ENCODE results near the gene SYTL5. TPM values are rescaled to one million over a fixed set of nuclear protein-coding genes. Genes with fewer than 3 reads are reported as not detected.

Gene SYTL5
- total and polyA plus RNA-seq, 2 experiments from 2014 or later = 0.23 to 0.35 TPM

DNA sequence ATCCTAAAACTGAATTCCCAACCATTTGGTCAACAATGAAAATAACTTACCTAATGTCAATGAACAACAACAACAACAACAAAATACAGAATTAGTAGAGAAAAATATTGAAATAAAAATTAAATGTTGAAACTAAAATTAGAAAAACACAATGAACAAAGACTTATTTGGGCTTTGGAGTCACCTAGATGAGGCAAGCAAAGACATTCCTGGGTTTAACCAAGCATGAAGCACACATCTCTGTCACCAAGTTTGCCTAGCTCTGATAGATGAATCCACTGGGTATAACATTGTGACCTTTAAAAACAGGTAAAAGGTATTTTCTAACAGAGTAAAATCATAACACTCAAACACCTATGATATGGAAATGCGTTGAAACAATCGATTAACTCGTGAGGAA lies 13.2 kb upstream of the SYTL5 start (continued):
- no peak for TF ChIP-seq ZNF462 (CRISPR knock-in tag; IDR thresholded peaks at IDR 0.05)

GRCh38 chrX:37993837-37994619 lies 12.3 kb upstream of the SYTL5 start:
- Histone ChIP-seq H3K4me1 (ENCODE audit: insufficient read depth) (no peaks in the 10 kb centered on the region), H3K4me2 (no peak overlapping the region), H3K79me2 (replicated peaks; ENCODE audit: insufficient read depth) (no peaks in the 10 kb centered on the region), H3F3A (replicated peaks; ENCODE audit: low read depth) (no peaks in the 10 kb centered on the region), H3K36me3 (ENCODE audit: insufficient read depth) (no peaks in the 10 kb centered on the region), H3K4me3 (no peak overlapping the region), H3K27ac (ENCODE audit: low read depth) (no peak overlapping the region), H2AFZ (no peak overlapping the region), H3K27me3 (ENCODE audit: insufficient read depth) (no peaks in the 10 kb centered on the region), H4K20me1 (replicated peaks; ENCODE audit: insufficient read depth) (no peaks in the 10 kb centered on the region), H3K9me2 (ENCODE audit: insufficient read depth) (no peaks in the 10 kb centered on the region)
- no peaks in the 10 kb centered on the region; the same call in 2 of the 3 replicates for H3K9me3 Mint-ChIP-seq
- peak; percentile 91 for ATAC-seq
- H3K27me3 Mint-ChIP-seq (ENCODE audit: insufficient read depth, low read depth, poor library complexity) = peaks cover 3% of the 10 kb centered on the region
- DNase-seq (ENCODE audit: low spot score) = peak; percentile 97
- peaks cover 2% of the 10 kb centered on the region; the same call in 1 of the 3 replicates for H3K4me1 Mint-ChIP-seq
- H3K4me3 Mint-ChIP-seq = no peak overlapping the region
- no peak overlapping the region for H3K27ac Mint-ChIP-seq
- no peaks in the 10 kb centered on the region for H3K36me3 Mint-ChIP-seq (ENCODE audit: low read depth)
- TF ChIP-seq ZNF462 (CRISPR knock-in tag; IDR thresholded peaks at IDR 0.05) = no peak
- no peak for TF ChIP-seq CREB1 (CRISPR knock-in tag; IDR thresholded peaks at IDR 0.05; ENCODE audit: low read depth)
- TF ChIP-seq REST (IDR thresholded peaks at IDR 0.05; ENCODE audit: unreplicated experiment) = no peak
- TF ChIP-seq STAT1 (IDR thresholded peaks at IDR 0.05; ENCODE audit: unreplicated experiment) = no peak

All from GM23338 (cell line).